Stimulated activated CD8-positive, alpha-beta memory T cell treated with anti-CD3 and anti-CD28 coated beads, Interleukin-2, amount 100 ng/mL, for 1 hour (primary cell): Measurements from ENCODE around the gene TAPT1.
"Not testable (repeated sequence)": the region's sequence is repeated elsewhere in the genome, so short reads cannot be mapped to it uniquely, and the experiment has no call there.

Source experiments
- DNase-seq, 2 donors: peaks; one replicate each; pipeline ENCODE4 v3.0.0-alpha.2; 2020; ENCODE audit warnings: low read depth in 2 of 2

The TAPT1 gene

DNA sequence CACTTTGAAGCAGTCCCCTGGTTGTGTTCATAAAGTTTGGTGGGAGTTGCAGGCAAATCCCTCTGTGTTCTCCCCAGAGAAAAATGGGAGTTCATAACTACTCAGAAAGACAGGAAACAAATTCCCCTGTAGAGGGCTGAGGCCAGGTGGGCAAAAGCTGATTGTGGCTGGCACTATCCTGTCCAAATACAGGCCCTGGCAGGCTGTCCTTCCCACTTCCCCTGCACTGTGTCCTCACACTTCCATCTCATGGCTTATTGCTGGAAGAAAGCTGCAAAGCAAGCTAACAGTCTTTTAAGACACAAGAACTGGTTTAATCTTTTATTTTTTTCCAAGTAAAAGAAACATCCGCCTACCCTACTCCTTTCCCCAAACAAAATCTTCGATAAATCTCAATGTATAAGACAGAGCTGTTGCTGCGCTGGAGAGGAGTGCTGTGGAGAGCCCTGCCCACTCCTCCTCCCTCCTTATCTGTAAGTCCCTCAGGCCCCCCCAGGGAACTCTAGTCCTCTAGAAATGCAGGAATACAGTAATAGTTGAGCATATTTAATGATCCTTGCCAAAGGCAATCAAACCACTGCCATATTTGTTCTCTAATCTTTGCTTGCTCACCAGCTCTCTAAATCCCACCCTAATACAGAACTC lies 14.0 kb downstream of the TAPT1 start:
- DNase-seq = no peak

DNA sequence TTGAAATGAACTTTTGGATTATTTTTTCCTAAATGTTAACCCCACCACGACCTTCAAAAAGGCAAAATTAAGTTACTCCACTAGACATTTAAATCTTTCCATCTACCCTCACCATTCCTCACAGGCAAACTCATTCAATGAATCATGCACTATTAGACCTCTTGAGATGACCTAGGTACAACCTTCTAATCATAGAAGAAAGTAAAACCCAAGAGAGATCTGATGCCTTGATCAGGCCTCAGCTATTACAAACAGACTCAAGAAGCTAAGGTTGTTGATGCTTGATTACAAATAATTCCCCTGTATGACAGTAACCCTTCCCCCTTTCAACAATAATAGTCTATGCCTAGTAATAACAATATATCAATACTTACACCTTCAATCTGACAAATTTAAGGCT lies 18.9 kb downstream of the TAPT1 start:
- no peak for DNase-seq

DNA sequence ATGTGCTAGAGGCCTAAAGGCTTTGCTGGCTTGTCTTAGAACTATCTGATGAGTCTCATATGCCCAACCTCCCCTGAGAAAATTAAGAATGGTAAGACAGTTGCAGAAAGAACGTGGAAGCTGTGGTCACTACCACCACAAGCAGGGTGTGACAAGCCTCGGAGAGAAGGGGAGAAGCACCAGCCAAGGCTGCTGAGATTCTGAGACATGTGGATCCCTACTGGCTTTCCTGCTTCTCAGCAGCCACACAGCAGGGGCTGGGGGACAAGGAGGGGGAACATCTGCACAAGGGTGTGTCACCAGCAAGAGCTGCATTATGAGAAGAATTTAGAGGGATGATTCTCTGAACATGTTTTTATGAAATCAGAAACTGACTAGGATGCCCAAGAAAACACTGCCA lies 19.4 kb downstream of the TAPT1 start:
- DNase-seq = no peak

DNA sequence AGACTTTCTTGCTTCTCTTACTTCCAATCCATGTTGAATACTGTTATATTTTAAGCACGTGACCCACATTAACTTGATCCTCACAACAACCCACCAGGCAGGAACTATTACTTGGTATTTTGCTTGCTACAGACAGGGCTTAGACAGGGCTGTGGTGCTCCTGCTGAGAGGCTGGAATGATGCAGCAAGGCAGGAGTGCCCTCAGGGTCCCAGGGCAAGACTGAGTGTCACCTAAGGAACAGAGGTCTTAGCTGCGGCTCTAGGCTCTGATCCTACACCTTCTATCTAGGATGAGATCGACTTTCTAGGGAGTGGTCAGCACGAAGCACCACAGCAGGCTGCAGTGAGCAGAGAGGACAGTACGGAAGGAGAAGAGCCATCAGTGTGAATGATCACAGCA lies 20.0 kb downstream of the TAPT1 start:
- DNase-seq = no peak

DNA sequence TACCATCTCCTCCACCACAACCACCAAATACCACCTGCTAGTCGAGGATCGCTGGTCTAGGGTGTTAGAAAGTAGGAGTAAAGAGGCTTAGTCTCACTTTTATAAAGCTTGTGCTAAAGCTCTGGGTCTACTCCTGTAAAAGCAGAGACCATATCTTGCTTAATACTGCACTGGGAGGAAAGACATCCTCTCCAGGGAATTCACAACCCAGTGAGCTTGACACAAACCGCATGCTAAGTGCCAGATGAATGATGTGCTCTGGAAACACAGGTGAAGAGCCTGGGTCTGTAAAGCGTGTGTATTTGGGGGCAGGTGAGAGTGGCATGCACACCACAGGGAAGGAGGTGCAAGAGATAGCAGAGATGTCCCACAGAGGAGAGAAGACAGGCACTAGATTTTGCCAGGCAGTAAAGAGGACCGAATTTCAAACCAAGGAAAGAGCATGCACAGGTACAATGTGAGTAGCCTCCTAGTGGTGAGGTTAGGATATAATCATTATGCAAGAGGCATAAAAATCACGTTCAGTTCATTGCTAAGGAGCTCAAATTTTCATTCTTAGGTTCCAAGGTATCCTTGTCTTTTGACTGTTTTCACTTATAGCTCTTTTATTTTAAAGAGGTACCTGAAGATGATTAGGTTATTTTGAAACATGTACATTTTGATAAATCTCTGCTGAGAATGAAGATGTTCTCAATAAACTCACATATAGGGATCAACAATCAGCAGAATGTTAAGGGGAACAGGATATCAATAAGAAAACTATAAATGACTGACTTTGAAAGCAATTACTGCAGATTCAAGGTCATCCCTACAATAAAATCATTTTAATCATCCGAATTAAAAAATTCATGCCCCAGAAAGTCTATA lies 20.7 kb downstream of the TAPT1 start:
- no peak for DNase-seq

DNA sequence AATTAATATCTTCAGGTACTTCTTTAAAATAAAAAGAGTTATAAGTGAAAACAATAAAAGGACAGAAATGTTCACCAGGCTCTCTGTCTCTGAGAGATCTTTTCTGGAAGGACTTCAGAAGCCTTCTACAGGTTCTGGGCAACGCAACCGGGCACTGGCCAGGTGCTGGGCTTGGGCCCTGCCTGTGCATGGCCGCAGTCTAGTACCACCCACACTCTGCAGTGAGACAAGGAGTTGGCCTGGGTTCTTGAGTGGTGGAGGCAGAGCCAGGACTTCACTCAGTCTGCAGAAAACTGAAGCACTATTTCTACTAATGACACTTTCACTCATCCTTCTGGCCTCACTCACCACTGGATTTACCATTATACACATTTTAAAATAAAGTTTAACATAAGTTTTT lies 21.8 kb downstream of the TAPT1 start:
- DNase-seq = no peak

DNA sequence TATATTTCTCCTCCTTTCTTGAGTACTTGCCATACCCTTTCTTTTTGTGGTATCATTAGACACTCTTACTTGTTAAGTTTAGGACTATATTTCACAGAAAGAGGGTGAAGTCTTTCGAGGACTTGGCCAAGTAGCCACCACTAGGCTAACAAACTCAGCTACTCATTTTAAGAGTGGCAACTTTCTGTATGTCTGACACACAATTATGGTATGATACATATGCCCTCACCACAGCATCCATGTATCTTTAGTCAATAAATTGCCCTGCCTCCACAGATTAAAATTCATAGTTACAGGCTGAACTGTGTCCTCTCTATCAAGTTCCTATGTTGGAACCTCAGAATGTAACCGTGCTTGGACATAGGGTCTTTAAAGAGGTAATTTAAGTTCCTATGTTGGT lies 23.2 kb downstream of the TAPT1 start:
- no peak for DNase-seq

DNA sequence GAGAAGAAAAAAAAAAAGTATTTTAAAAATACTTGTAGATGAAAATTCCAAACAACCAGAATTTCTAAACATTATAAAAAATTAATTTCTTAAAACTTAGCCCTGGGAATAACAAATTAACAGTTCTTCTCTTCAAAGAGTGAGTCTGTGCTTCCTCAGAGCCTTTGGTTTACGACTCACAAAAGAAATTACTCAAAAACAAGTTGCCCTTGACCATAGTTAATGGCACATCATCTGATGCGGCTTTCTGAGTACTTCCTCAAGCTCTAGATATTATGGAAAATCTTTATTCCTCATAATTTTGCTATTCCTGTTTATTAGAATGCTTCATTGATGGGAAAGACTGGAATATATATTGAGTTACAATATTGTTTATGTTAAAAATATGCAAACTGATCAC lies 23.7 kb downstream of the TAPT1 start:
- DNase-seq = no peak

DNA sequence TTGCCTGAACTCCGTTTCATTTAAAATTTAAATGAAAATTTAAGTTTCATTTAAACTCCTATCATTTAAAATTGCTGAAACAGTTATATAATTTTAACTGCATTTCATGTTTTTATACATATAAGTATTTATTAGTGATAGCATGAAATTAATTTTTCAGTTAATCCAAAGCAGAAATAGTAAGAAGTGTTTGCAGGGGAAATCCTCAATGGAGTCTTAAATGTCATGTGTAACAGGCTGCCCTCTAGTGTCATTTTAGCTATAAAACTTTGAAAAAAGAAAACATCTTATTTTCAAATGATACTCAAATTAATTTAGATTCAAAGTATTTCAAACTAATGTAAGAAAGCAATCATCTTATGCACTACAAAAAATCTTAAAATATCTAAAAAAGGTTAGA lies 27.2 kb downstream of the TAPT1 start:
- no peak for DNase-seq

DNA sequence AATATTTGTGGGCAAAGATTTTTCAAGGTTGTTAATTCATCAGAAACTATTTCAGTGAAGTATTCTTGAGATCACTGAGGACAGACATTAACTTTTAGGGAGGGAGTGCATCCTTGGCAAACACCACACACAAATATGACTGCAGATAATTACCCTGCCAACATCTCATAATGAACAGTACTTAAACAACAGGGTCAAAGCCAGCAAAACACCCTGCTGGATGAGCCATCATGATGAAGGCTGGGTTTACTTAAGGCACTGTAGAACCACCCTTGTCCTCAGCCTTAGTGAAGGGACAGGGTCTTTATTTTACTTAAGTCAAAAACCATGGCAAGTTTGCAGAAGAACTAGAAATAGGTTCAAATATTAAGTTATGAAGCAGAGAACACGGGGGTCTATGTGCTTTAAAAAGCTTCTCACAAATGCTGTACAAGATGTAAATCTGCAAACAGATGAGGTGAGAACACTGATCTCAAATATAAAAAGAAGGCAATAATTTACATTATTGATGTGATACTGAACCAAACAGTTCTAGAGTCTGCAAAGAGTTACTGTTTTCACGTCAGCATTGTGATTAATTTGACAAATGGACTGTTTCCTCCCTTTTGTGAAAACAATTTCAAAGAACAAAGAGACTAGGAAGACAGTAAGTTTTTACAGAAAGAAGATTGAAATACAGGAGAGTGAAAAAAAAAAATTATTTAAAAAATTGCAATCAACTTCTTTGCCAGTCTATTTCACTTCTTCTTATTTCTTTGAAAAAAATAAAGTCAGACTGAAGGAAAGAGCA lies 28.2 kb downstream of the TAPT1 start:
- DNase-seq = no peak

DNA sequence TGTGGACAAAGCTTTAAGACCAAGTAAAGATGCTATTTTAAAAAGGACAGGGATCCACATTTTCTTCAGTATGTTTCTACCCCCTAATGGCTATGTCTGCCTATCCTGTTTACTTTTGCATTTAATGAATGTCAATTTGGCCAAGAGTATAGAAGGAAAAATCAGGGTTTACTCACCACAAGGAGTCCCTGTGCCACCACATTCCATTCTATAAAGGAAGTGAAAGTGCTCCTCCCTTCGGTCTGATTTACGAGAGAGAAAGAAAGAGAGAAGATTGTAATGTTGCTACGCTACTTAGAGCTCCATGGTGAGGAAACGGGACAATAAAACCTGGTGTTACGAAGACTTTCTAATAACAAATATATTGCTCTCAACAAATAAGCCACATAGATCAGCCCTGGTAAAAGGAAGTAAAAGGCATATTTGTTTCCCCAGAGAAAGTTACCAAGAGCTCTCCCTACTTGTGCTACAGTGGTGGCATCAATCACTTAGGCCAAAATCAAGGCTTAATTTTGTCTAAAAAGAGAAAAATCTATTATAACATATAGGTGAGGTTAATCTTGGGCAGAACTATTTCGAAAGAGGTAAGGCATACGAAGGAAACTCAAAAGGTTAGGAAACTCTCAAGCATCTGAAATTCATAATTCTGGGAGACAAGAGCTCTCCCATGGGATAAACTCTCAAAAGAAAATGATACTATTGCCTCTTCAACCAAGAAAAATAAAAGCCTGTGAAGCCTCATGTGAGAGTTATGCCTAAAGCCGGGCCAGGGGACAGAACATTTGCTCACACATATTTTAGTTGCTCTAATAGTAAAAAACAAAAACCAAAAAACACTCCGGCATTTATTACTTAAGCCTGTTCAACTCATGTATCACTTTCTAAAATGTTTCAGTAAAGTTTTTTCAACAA lies 29.5 kb downstream of the TAPT1 start:
- no peak for DNase-seq

DNA sequence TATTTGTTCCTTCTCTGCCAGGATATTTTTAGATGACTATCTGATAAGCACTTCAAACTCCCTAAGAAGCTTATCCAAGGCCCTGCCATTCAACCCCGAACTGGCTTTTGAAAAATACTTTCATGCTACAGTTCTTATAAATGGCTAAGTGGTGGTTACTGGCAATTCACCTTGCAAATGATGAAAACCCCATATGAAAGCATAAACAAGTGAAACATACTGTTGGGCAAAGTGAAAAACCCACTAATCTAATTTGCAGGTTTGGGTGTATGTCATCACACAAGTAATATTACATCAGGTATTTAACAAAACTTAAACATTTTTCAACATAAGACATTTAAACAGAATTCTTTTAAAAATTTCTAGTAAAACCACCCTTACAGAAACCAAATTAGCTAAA lies 31.1 kb downstream of the TAPT1 start:
- no peak for DNase-seq

DNA sequence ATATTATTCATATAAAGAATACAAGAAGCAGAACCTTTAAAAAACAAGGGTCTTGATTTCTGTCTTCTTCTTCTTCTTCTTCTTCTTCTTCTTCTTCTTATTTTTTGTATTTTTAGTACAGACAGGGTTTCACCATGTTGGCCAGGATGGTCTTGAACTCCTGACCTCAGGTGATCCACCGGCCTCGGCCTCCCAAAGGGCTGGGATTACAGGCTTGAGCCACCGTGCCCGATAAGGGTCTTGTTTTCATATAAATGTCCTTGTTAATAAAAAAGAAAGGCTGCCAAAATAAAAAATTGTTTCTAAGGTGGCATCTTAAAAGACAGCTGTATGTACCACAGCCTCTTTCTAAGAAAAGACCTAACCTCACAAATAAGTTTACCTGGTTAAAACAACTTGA lies 31.5 kb downstream of the TAPT1 start:
- not testable (repeated sequence) for DNase-seq

DNA sequence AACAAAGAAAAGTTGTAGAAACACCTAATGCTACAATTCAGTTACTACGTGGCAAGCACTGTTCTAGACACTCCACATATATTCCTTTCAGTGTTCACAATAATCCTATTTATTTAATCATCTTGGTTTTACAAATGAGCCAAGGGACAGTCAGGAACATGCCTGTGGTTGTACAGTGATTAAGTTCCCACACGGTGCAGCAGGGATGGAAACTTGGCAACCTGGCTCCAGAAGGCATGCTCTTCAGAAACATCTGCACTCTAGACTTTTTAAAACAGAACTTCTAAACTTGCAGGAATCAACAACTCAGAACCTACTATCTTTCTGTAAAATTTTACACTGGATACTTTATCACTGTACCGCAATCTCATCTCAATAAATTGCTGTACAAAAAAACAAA lies 32.1 kb downstream of the TAPT1 start:
- no peak for DNase-seq

DNA sequence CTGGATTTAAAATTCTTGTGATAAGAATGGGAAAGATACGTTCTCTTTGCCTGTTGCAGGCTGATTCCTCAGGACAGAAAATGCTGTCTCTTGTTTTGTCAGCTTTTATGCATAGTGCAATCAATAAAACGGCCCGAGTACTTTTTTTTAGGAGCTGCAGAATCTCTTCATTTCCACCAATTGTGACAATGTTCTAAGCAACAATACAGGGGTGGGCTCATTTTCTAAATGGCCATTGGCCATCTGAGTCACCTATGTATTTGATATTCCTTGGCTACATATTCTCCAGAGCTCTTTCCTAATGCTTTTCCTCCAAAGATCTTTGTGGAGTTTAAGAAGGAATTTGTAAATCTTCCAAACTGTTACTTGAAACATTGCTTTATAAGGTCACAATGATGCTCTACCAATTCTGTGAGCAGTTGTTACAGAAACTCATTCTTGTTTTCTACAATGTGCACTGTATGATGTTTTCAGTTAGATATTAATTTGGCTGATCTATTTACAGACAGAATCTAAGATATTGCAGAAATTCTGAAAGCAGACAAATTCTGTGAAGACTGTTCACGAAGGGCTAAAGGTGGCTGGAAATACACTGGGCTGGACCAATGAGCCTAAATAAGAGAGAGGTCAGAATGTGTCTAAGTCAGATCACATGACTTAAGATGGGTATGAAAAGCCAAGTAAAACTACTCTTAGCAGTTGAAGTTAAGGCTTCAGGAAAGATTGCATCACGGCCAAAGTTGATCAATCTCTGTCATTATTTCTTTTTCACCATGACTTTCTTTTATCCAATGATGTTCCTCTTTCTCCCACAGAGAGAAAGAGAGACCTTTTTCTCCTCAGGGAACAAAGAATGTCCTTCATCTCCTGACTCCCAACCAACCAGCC lies 33.4 kb downstream of the TAPT1 start:
- DNase-seq = no peak

DNA sequence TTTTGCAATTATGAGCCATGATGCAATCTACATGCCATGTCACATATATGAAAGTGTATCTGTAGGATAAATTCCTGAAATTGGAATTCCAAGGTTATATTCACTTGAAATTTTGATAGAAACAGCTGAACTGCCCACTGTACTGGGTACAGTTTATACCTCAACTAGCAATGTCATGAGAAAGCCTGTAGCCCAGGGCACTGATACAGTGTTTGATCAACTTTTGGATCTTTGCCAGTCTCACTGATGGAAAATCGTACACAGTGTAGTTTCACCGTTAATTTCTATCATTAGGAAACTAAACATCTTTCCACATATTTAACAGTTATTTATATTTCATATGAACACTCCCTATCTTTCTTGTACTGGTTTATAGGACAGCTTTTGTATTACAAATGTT lies 34.2 kb downstream of the TAPT1 start:
- DNase-seq = no peak

DNA sequence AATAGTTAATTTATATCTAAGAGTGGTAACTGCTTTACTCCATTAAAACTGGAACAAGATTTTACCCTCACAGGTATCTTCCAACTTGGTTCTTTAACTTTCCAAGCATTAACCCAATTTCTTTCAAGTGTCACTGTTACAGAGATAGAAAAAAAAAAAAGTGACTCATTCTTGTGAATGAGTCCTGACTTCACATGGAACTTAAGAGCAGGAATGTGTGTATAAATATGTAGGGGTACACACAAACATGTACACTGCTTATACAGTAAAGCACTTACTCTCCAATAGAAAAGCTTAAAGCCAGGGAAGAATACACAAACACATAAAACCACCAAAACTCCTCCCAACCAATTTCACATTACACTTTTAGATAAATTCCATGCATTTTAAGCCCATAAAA lies 38.8 kb downstream of the TAPT1 start:
- no peak for DNase-seq

DNA sequence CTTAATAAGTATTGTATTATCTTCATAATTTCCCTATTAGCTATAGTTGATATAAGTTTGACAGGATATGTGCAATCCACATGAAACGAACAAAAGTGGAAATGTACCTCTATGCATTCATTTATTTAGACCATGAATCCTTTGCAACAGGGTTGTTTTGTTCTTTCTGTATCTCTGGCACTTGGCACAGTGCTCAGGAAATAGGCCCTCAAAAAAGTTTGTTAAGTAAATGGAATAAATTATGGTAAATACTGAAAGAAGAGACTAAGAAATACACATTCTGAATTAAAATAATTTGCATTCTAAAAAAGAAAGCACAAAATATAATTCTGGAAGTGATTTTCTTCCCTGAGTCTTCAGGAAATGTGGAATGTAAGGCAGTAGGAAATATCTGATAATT lies 39.3 kb downstream of the TAPT1 start:
- DNase-seq = no peak

DNA sequence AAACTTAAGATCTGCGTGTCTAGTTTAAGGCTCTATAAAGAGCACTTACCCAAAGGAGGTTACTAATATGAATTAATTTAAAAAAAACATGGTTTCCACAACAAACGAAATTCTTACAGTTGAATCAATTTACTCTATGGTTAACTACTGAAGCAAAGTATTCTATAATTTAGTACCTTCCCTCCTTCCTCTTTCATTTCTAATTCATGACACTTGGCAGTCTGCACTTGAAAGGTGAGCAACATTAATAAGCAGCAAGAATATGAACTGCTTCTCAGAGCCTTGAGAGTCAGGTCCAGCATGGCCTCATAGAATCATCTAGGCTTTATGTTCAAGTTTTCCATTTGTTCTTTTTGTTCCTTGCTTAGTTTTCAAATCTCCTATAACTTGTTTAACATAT lies 42.7 kb downstream of the TAPT1 start:
- DNase-seq = no peak

DNA sequence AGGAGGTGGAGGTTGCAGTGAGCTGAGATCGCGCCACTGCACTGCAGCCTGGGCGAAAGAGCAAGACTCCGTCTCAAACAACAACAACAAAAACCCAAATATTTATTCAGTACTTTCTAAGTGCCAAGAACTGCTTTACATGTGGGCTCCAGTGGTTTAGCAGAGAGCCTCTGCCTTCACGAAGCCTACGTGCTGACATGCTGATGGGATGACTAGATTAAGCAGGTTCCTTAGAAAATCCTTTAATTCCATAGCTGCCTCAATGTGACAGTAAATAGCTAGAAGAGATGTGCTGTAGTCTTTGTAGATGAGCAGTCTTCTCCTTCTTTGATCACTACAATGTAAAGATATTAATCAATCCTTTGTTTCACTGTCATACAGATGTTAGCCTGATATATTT lies 49.6 kb downstream of the TAPT1 start:
- DNase-seq = no peak

DNA sequence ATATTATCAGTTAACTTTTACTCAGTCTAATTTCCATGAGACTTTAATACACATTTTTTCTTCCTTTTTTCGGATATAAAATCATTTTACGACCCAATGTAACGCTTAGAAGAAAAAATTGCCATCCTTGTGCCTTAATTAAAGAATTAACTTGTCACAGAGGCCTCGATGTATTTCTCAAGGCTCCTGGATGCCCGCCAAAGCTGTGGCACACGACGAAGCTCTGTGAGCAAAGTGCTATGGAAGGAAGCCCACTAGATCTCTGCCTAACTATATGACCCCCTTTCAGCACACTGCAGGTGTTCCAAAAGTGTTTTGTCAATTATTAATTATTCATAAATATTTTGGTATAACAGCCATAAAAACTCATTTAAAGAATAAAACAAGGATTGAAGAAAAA lies 54.4 kb downstream of the TAPT1 start:
- no peak for DNase-seq
